Right renal cortex interstitium (tissue), 3 donors: Measurements from ENCODE around the gene FDXACB1. TPM values are rescaled to one million over a fixed set of nuclear protein-coding genes. Genes with fewer than 3 reads are reported as not detected.

Source experiments
- DNase-seq, 3 donors: peaks; one replicate each; pipeline ENCODE4 v3.0.0-alpha.2; 2013; ENCODE audit warnings: low read depth in 3 of 3, low spot score in 2 of 3
- polyA plus RNA-seq, 3 donors: library from polyadenylated mRNA; unstranded; fragments of 120-200 nt; gene quantifications; one replicate each; pipeline ENCODE4 v1.2.1, GENCODE V29; 2013; ENCODE audit not compliant: insufficient read length in 3 of 3

FDXACB1 gene
- 1 to 10 TPM; 5.8 to 6.0 (median 6.0) TPM for polyA plus RNA-seq

- DNase-seq: peak; percentile 98 to 99 (median 98)
These were observed at the start of gene FDXACB1, which contains the start of gene CFAP68 for GRCh38 chr11:111878849-111879636. Gene FDXACB1, minus strand, starts transcription at chr11:111879165. Its CDS starts 33 bp downstream, at chr11:111879132. Gene CFAP68, plus strand, starts transcription at chr11:111879541. Its CDS starts 20 bp downstream, at chr11:111879561.

- DNase-seq: peak in 2 of 3 donors; percentile 90 to 94
These were observed 47.8 kb upstream of the FDXACB1 start for GRCh38 chr11:111926505-111927391.

GRCh38 chr11:111925953-111926352, 47.0 kb upstream of the FDXACB1 start:
- DNase-seq: no peak

- no peak for DNase-seq
These were observed 45.0 kb upstream of the FDXACB1 start for GRCh38 chr11:111923951-111924350.

GRCh38 chr11:111923351-111923788, 44.4 kb upstream of the FDXACB1 start:
- no peak for DNase-seq

- DNase-seq: no peak
These were observed 43.8 kb upstream of the FDXACB1 start for GRCh38 chr11:111922803-111923202.

GRCh38 chr11:111921541-111922230, 42.7 kb upstream of the FDXACB1 start:
- DNase-seq: no peak

- no peak for DNase-seq
These were observed 41.9 kb upstream of the FDXACB1 start for GRCh38 chr11:111920908-111921307.

- DNase-seq: peak in 2 of 3 donors; percentile 78 to 86
These were observed 39.7 kb upstream of the FDXACB1 start, which contains the start of gene C11orf52 for GRCh38 chr11:111918390-111919256. Gene C11orf52, plus strand, starts transcription at chr11:111918913. Its CDS starts 60 bp downstream, at chr11:111918973.

GRCh38 chr11:111917788-111918187, 38.8 kb upstream of the FDXACB1 start:
- no peak for DNase-seq

GRCh38 chr11:111917312-111917711, 38.3 kb upstream of the FDXACB1 start:
- no peak for DNase-seq

GRCh38 chr11:111916768-111917167, 37.8 kb upstream of the FDXACB1 start:
- no peak for DNase-seq

GRCh38 chr11:111913997-111914396, 35.0 kb upstream of the FDXACB1 start:
- DNase-seq: no peak

GRCh38 chr11:111913031-111913861, 34.3 kb upstream of the FDXACB1 start:
- DNase-seq: no peak

- DNase-seq: no peak
These were observed 33.6 kb upstream of the FDXACB1 start, which contains the start of gene HSPB2 for GRCh38 chr11:111912535-111912934. Gene HSPB2, plus strand, starts transcription at chr11:111912734. Its CDS starts 96 bp downstream, at chr11:111912830.

GRCh38 chr11:111911563-111912401, 32.8 kb upstream of the FDXACB1 start, which contains the start of gene CRYAB:
Gene CRYAB, minus strand, starts transcription at chr11:111911770. Its CDS starts 46 bp downstream, at chr11:111911724.
- DNase-seq: no peak
